ENCODE results near the gene SPPL2B.

Gene SPPL2B

GRCh38 chr19:2302319-2303210 lies 25.9 kb upstream of the SPPL2B start:
- no peak for DNase-seq (ENCODE audit: low read depth, low spot score)

- no peak for DNase-seq (ENCODE audit: low read depth, low spot score)
These were observed 25.2 kb upstream of the SPPL2B start for GRCh38 chr19:2303211-2303798.

- DNase-seq (ENCODE audit: low read depth, low spot score), result no peak
These were observed 22.8 kb upstream of the SPPL2B start for GRCh38 chr19:2305452-2306280.

- DNase-seq (ENCODE audit: low read depth, low spot score), result no peak
These were observed 22.1 kb upstream of the SPPL2B start for GRCh38 chr19:2306281-2306806.

- no peak for DNase-seq (ENCODE audit: low read depth, low spot score)
These were observed 21.5 kb upstream of the SPPL2B start for GRCh38 chr19:2306971-2307370.

- DNase-seq (ENCODE audit: low read depth, low spot score), result no peak
These were observed 20.9 kb upstream of the SPPL2B start for GRCh38 chr19:2307518-2308012.

GRCh38 chr19:2308114-2308556 lies 20.3 kb upstream of the SPPL2B start, which contains the start of gene LINGO3:
Gene LINGO3 (minus strand): TSS chr19:2308154. CDS start chr19:2291776, 16,378 bp downstream.
- DNase-seq (ENCODE audit: low read depth, low spot score), result no peak

GRCh38 chr19:2309734-2310362 lies 18.6 kb upstream of the SPPL2B start:
- no peak for DNase-seq (ENCODE audit: low read depth, low spot score)

- no peak for DNase-seq (ENCODE audit: low read depth, low spot score)
These were observed 17.4 kb upstream of the SPPL2B start for GRCh38 chr19:2311093-2311492.

GRCh38 chr19:2312820-2313501 lies 15.5 kb upstream of the SPPL2B start:
- DNase-seq (ENCODE audit: low read depth, low spot score), result no peak

GRCh38 chr19:2315121-2315817 lies 13.2 kb upstream of the SPPL2B start:
- DNase-seq (ENCODE audit: low read depth, low spot score), result no peak

- no peak for DNase-seq (ENCODE audit: low read depth, low spot score)
These were observed 12.6 kb upstream of the SPPL2B start for GRCh38 chr19:2315818-2316353.

- DNase-seq (ENCODE audit: low read depth, low spot score), result no peak
These were observed 11.2 kb upstream of the SPPL2B start for GRCh38 chr19:2317300-2317699.

GRCh38 chr19:2317756-2318155 lies 10.7 kb upstream of the SPPL2B start:
- DNase-seq (ENCODE audit: low read depth, low spot score), result no peak

- DNase-seq (ENCODE audit: low read depth, low spot score), result no peak
These were observed 9.6 kb upstream of the SPPL2B start for GRCh38 chr19:2318923-2319322.

GRCh38 chr19:2319551-2319950 lies 8.9 kb upstream of the SPPL2B start:
- no peak for DNase-seq (ENCODE audit: low read depth, low spot score)

- no peak for DNase-seq (ENCODE audit: low read depth, low spot score)
These were observed 8.4 kb upstream of the SPPL2B start for GRCh38 chr19:2320049-2320448.

GRCh38 chr19:2320939-2321338 lies 7.5 kb upstream of the SPPL2B start:
- DNase-seq (ENCODE audit: low read depth, low spot score), result no peak

GRCh38 chr19:2321565-2322283 lies 6.8 kb upstream of the SPPL2B start:
- no peak for DNase-seq (ENCODE audit: low read depth, low spot score)

Measured in activated naive CD8-positive, alpha-beta T cell treated with anti-CD3 and anti-CD28 coated beads, Interleukin-2, amount 50 U/mL, for 16 hours (primary cell).